ENCODE measurements around the gene MYO18A. TPM values are rescaled to one million over a fixed set of nuclear protein-coding genes. Genes with fewer than 3 reads are reported as not detected.
A peak's percentile ranks its signal among the peaks of the same experiment; 100 is the strongest.

MYO18A gene
- total RNA-seq, 2 donors from 2014 or later: 43.8 to 56.7 TPM

DNA sequence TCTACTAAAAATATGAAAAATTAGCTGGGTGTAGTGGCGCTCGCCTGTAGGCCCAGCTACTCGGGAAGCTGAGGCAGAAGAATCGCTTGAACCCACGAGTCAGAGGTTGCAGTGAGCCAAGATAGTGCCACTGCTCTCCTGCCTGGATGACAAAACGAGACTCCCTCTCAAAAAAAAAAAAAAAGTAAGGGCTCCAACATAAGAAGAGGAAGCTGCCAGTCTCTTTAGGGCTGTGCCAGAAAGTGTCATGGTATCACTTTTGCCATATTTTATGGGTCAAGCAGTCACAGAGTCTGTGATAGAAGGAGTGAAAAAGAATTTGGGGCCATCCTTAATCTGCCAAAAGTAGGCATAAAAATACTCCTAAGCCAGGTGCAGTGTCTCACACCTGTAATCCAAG is 138.6 kb downstream of the MYO18A start:
- no peaks in the 10 kb centered on the region for H3K36me3 Mint-ChIP-seq (ENCODE audit: low read depth)
- H3K4me1 ChIP-seq (ENCODE audit: control insufficient read depth, insufficient read depth, low read length): peaks cover 26% of the 10 kb centered on the region
- peaks cover 38% of the 10 kb centered on the region for H3K4me1 Mint-ChIP-seq

DNA sequence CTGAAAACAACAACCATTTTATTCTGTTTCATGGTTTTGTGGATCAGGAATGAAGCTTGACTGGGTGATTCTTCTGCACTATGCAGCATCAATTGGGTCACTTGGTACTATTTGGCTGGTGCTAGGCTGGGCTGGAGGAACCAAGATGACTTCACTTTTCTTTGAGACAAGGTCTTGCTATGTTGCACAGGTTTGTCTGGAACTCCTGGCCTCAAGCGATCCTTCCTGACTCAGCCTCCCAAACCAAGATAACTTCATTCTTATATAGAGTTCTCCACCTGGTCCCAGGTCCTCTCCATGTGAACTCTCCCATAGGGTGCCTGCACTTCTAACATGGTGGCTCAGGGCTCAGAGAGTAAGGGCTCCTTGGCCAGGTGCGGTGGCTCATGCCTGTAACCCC is 139.1 kb downstream of the MYO18A start:
- 97 to 100% methylated on average over 2 of the region's 2 CpGs for WGBS, 2 experiments (ENCODE audit: insufficient coverage in 1 of 2, insufficient read length in 1 of 2)
- no peak overlapping the region for H3K27ac ChIP-seq (ENCODE audit: low read depth, low read length)
- H3K27me3 ChIP-seq (ENCODE audit: control insufficient read depth, insufficient read depth, low read length, poor library complexity, severe bottlenecking): no peaks in the 10 kb centered on the region
- H3K36me3 ChIP-seq (ENCODE audit: control insufficient read depth, insufficient read depth, low read length): no peaks in the 10 kb centered on the region
- H3K27me3 Mint-ChIP-seq (ENCODE audit: insufficient read depth): no peaks in the 10 kb centered on the region
- no peak overlapping the region for H3K9ac ChIP-seq (ENCODE audit: extremely low read depth, low read length, poor library complexity, severe bottlenecking)
- no peak for DNase-seq
- no peak overlapping the region for H3K4me3 ChIP-seq (ENCODE audit: low read length)
- H3K27ac Mint-ChIP-seq: no peak overlapping the region
- H3K9me3 ChIP-seq (ENCODE audit: control insufficient read depth, low read length): peaks cover 3% of the 10 kb centered on the region
- H3K36me3 Mint-ChIP-seq (ENCODE audit: low read depth): no peaks in the 10 kb centered on the region
- no peak overlapping the region for H3K4me3 Mint-ChIP-seq
- peaks cover 36% of the 10 kb centered on the region for H3K4me1 Mint-ChIP-seq
- TF ChIP-seq, protein P1, sequence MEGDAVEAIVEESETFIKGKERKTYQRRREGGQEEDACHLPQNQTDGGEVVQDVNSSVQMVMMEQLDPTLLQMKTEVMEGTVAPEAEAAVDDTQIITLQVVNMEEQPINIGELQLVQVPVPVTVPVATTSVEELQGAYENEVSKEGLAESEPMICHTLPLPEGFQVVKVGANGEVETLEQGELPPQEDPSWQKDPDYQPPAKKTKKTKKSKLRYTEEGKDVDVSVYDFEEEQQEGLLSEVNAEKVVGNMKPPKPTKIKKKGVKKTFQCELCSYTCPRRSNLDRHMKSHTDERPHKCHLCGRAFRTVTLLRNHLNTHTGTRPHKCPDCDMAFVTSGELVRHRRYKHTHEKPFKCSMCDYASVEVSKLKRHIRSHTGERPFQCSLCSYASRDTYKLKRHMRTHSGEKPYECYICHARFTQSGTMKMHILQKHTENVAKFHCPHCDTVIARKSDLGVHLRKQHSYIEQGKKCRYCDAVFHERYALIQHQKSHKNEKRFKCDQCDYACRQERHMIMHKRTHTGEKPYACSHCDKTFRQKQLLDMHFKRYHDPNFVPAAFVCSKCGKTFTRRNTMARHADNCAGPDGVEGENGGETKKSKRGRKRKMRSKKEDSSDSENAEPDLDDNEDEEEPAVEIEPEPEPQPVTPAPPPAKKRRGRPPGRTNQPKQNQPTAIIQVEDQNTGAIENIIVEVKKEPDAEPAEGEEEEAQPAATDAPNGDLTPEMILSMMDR (conservative IDR thresholded peaks at IDR 0.05): no peak
- peaks cover 26% of the 10 kb centered on the region for H3K4me1 ChIP-seq (ENCODE audit: control insufficient read depth, insufficient read depth, low read length)
- peaks cover 3% of the 10 kb centered on the region for H3K9me3 Mint-ChIP-seq

More for the DNA sequence above, 138.6 kb downstream of the MYO18A start:
- Mint-ChIP-seq H3K27me3 (ENCODE audit: insufficient read depth) (no peaks in the 10 kb centered on the region), H3K9me3 (no peaks in the 10 kb centered on the region), H3K27ac (no peak overlapping the region), H3K4me3 (no peak overlapping the region)
- H3K9me3 ChIP-seq (ENCODE audit: control insufficient read depth, low read length): no peaks in the 10 kb centered on the region
- TF ChIP-seq, protein P1 (conservative IDR thresholded peaks at IDR 0.05): no peak
- no peak overlapping the region for H3K9ac ChIP-seq (ENCODE audit: extremely low read depth, low read length, poor library complexity, severe bottlenecking)
- 96 to 98% methylated on average over 6 of the region's 6 CpGs for WGBS, 2 experiments (ENCODE audit: insufficient coverage in 1 of 2, insufficient read length in 1 of 2)
- no peaks in the 10 kb centered on the region for H3K36me3 ChIP-seq (ENCODE audit: control insufficient read depth, insufficient read depth, low read length)
- no peaks in the 10 kb centered on the region for H3K27me3 ChIP-seq (ENCODE audit: control insufficient read depth, insufficient read depth, low read length, poor library complexity, severe bottlenecking)
- DNase-seq: no peak
- H3K4me3 ChIP-seq (ENCODE audit: low read length): no peak overlapping the region
- H3K27ac ChIP-seq (ENCODE audit: low read depth, low read length): peak overlapping the region; percentile 95

DNA sequence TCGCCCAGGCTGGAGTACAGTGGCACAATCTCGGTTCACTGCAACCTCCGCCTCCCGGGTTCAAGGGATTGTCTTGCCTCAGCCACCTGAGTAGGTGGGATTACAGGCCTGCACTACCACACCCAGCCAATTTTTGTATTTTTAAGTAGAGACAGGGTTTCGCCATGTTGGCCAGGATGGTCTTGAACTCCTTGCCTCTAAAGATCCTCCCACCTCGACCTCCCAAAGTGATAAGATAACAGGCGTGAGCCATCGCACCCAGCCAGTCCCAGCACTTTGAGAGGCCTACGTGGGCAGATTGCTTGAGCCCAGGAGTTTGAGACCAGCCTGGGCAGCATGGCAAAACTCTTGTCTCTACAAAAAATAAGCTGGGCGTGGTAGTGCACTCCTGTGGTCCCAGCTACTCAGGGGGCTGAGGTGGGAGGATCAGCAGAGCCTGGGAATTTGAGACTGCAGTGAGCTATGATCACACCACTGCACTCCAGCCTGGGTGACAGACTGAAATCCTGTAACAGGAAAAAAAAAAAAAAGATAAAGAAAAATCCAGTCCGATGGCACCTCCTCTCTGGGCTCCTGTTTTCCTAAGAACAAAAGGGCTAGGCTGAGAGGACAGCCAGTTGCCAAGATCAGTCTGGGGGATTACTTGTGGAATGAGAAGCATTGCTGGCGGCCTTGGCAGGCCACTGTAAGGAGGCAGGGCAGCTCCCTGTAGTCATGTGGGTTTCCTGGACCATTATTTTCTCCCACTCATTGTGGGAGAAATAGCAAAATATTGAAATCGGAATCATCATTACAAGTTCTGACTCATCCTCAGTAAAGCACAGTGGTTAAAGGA is 140.2 kb downstream of the MYO18A start:
- Mint-ChIP-seq H3K4me1 (peaks cover 37% of the 10 kb centered on the region), H3K4me3 (no peak overlapping the region), H3K9me3 (peaks cover 13% of the 10 kb centered on the region), H3K27ac (peak overlapping the region; percentile 81), H3K27me3 (ENCODE audit: insufficient read depth) (peaks cover 5% of the 10 kb centered on the region), H3K36me3 (ENCODE audit: low read depth) (no peaks in the 10 kb centered on the region)
- H3K4me1 ChIP-seq (ENCODE audit: control insufficient read depth, insufficient read depth, low read length): peaks cover 26% of the 10 kb centered on the region
- no peaks in the 10 kb centered on the region for H3K36me3 ChIP-seq (ENCODE audit: control insufficient read depth, insufficient read depth, low read length)
- TF ChIP-seq, protein P1 (conservative IDR thresholded peaks at IDR 0.05): no peak
- H3K27me3 ChIP-seq (ENCODE audit: control insufficient read depth, insufficient read depth, low read length, poor library complexity, severe bottlenecking): no peaks in the 10 kb centered on the region
- no peak overlapping the region for H3K9ac ChIP-seq (ENCODE audit: extremely low read depth, low read length, poor library complexity, severe bottlenecking)
- peaks cover 14% of the 10 kb centered on the region for H3K9me3 ChIP-seq (ENCODE audit: control insufficient read depth, low read length)
- no peak overlapping the region for H3K4me3 ChIP-seq (ENCODE audit: low read length)
- DNase-seq: peak; percentile 85
- 57 to 68% methylated on average over 6 to 13 of the region's 13 CpGs for WGBS, 2 experiments (ENCODE audit: insufficient coverage in 1 of 2, insufficient read length in 1 of 2)
- peak overlapping the region; percentile 83 for H3K27ac ChIP-seq (ENCODE audit: low read depth, low read length)

Data from endodermal cell (in vitro differentiated cells).